ENCODE data around the gene CHD9. TPM values are rescaled to one million over a fixed set of nuclear protein-coding genes. Genes with fewer than 3 reads are reported as not detected.

The CHD9 gene
- total RNA-seq, 1 donor from 2014 or later = 49.2 TPM

DNA sequence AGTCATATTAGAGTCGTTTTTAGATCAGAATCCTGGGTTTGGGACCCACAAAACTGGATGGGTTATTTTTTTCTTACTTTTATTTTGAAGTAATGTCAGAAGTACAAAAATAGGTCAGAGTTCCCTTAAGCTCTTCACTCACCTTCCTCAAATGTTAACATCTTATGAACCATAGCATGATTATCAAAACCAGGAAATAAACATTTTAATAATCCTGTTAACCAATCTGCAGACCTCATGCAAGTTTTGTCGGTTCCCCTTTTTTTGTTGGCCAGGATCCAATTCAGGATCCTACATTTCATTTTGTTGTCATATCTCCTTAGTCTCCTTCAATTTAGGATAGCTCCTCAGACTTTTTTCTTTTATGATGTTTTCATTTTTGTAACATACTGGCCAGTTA, 162.0 kb downstream of the CHD9 start:
- H3K9me3 Mint-ChIP-seq (ENCODE audit: unreplicated experiment) = no peaks in the 10 kb centered on the region
- no peak for DNase-seq (ENCODE audit: low spot score)
- TF ChIP-seq, protein P1, sequence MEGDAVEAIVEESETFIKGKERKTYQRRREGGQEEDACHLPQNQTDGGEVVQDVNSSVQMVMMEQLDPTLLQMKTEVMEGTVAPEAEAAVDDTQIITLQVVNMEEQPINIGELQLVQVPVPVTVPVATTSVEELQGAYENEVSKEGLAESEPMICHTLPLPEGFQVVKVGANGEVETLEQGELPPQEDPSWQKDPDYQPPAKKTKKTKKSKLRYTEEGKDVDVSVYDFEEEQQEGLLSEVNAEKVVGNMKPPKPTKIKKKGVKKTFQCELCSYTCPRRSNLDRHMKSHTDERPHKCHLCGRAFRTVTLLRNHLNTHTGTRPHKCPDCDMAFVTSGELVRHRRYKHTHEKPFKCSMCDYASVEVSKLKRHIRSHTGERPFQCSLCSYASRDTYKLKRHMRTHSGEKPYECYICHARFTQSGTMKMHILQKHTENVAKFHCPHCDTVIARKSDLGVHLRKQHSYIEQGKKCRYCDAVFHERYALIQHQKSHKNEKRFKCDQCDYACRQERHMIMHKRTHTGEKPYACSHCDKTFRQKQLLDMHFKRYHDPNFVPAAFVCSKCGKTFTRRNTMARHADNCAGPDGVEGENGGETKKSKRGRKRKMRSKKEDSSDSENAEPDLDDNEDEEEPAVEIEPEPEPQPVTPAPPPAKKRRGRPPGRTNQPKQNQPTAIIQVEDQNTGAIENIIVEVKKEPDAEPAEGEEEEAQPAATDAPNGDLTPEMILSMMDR (IDR thresholded peaks at IDR 0.05; ENCODE audit: unreplicated experiment) = no peak
- H3K36me3 Mint-ChIP-seq (ENCODE audit: low read depth, unreplicated experiment) = peaks cover 4% of the 10 kb centered on the region
- peaks cover 6% of the 10 kb centered on the region for H3K4me1 Mint-ChIP-seq (ENCODE audit: unreplicated experiment)
- no peak overlapping the region for H3K27ac Mint-ChIP-seq (ENCODE audit: unreplicated experiment)
- H3K27me3 Mint-ChIP-seq (ENCODE audit: unreplicated experiment) = no peaks in the 10 kb centered on the region
- H3K4me3 Mint-ChIP-seq (ENCODE audit: unreplicated experiment) = no peak overlapping the region

DNA sequence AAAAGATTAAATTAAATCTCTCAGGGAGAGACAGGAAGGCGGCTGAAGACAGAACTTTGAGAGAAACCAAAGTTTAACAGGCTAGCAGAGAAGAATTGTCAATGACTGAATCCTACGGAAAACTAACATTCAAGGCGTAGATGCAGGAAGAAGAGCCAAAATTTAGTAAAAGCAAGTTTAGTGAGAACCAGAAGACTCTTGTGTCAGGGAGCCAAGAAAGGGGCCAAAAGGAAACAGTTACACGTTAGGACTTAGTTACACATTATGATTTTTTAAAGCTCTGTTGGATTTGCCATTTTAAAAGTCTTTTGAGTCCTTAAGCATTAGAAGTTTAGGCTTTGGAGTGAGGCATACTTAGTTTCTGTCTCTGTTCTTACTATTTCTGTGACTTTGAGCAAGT, 164.6 kb downstream of the CHD9 start:
- no peak overlapping the region for H3K27ac Mint-ChIP-seq (ENCODE audit: unreplicated experiment)
- no peak overlapping the region for H3K4me3 Mint-ChIP-seq (ENCODE audit: unreplicated experiment)
- H3K36me3 Mint-ChIP-seq (ENCODE audit: low read depth, unreplicated experiment) = no peaks in the 10 kb centered on the region
- no peaks in the 10 kb centered on the region for H3K9me3 Mint-ChIP-seq (ENCODE audit: unreplicated experiment)
- no peaks in the 10 kb centered on the region for H3K27me3 Mint-ChIP-seq (ENCODE audit: unreplicated experiment)
- TF ChIP-seq, protein P1 (IDR thresholded peaks at IDR 0.05; ENCODE audit: unreplicated experiment) = no peak
- no peak for DNase-seq (ENCODE audit: low spot score)
- H3K4me1 Mint-ChIP-seq (ENCODE audit: unreplicated experiment) = no peaks in the 10 kb centered on the region

DNA sequence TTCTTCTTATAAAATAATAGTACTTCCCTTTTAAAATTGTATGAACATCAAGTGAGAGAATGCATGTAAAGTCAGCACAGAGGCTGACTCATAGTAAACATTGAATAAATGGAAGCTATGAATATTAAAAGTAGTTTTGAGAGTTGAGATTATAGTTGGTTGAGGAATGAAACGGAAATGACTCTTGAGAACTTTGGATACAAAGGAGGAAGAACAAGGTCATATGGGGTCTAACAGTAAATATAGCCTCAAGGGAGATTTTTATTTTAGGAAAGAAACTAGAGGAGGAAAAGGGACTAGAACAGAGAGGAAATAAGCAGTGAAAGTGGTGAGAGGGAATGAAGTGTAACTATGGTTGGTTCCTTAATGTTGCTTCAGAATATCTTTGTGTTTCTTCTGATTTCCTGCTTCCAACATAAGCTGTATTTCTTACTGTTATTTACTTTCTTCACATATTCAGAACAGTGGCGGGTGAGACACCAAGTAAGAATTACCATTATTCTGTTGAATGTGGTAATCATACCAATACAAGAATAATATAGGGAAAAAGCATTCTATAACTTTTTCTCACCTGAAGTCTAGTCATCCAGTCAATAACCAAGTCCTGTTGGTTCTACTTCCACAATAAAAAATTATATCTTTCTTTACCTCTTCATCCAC, 165.1 kb downstream of the CHD9 start:
- Mint-ChIP-seq H3K27ac (ENCODE audit: unreplicated experiment) (no peak overlapping the region), H3K4me3 (ENCODE audit: unreplicated experiment) (no peak overlapping the region), H3K36me3 (ENCODE audit: low read depth, unreplicated experiment) (no peaks in the 10 kb centered on the region), H3K27me3 (ENCODE audit: unreplicated experiment) (no peaks in the 10 kb centered on the region), H3K9me3 (ENCODE audit: unreplicated experiment) (no peaks in the 10 kb centered on the region), H3K4me1 (ENCODE audit: unreplicated experiment) (no peaks in the 10 kb centered on the region)
- TF ChIP-seq, protein P1 (IDR thresholded peaks at IDR 0.05; ENCODE audit: unreplicated experiment) = no peak
- DNase-seq (ENCODE audit: low spot score) = no peak

DNA sequence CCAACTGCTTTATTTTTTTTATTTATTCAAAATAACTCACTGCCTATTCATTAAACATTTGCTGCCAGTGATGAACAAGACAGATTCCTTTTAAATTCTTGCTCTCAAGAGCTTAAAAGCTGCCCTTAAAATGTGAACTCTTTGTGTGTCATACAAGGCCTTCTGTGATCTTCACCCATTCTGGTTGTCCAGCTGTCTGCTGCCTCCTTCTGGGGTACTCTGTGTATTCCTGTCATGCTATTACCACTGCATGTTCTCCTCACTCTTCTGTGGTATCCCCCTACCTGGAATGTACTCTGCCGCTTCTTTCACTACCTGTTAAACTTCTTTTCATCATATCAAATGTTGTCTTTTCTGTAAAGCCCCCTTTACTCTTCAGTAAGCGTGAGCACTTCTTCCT, 165.8 kb downstream of the CHD9 start:
- H3K4me1 Mint-ChIP-seq (ENCODE audit: unreplicated experiment) = no peaks in the 10 kb centered on the region
- H3K4me3 Mint-ChIP-seq (ENCODE audit: unreplicated experiment) = no peak overlapping the region

DNA sequence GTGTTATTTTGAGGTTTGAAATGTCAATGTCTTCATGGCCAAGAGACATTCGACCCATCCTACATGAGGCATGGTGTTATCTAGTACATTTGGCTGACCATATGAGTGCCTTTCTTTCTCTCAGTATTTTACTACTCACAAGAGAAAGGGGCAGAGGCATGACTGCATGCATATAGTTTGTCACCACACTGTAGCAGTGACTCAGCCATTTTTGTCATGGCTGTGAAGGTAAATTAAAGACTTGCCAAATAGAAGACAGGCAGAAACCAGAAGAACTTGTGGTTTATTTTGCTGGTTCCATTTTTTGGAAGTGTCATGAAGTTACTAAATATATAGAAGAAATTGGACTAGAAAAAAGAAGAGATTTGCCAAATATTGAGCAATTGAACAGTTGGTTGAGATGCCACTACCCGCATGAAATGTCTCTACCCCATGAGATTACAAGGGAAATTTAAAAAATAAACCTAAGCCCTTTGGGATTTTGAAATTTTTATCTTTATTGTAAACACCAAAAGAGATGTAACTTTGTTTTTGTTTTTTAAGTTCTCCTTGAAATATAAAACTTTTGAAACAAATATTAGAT, 170.3 kb downstream of the CHD9 start:
- TF ChIP-seq, protein P1 (IDR thresholded peaks at IDR 0.05; ENCODE audit: unreplicated experiment) = no peak
- Mint-ChIP-seq H3K9me3 (ENCODE audit: unreplicated experiment) (no peaks in the 10 kb centered on the region), H3K27me3 (ENCODE audit: unreplicated experiment) (no peaks in the 10 kb centered on the region), H3K4me1 (ENCODE audit: unreplicated experiment) (no peaks in the 10 kb centered on the region), H3K27ac (ENCODE audit: unreplicated experiment) (no peak overlapping the region), H3K36me3 (ENCODE audit: low read depth, unreplicated experiment) (peaks cover 8% of the 10 kb centered on the region), H3K4me3 (ENCODE audit: unreplicated experiment) (no peak overlapping the region)
- DNase-seq (ENCODE audit: low spot score) = no peak

More for the DNA sequence above, 165.8 kb downstream of the CHD9 start:
- Mint-ChIP-seq H3K27me3 (ENCODE audit: unreplicated experiment) (no peaks in the 10 kb centered on the region), H3K36me3 (ENCODE audit: low read depth, unreplicated experiment) (no peaks in the 10 kb centered on the region), H3K9me3 (ENCODE audit: unreplicated experiment) (no peaks in the 10 kb centered on the region), H3K27ac (ENCODE audit: unreplicated experiment) (no peak overlapping the region)
- TF ChIP-seq, protein P1 (IDR thresholded peaks at IDR 0.05; ENCODE audit: unreplicated experiment) = no peak
- no peak for DNase-seq (ENCODE audit: low spot score)

All from endothelial cell (in vitro differentiated cells).